NCI-H526 (cell line): Measurements from ENCODE around the gene ZFP36.
"Not testable (repeated sequence)": the region's sequence is repeated elsewhere in the genome, so short reads cannot be mapped to it uniquely, and the experiment has no call there.

Experiments
- DNase-seq, 2 experiments: peaks; one replicate each; lab custom pipeline; 2025; lab: John Stamatoyannopoulos, UW

The ZFP36 gene

GRCh38 chr19:39445196-39446111, 38.8 kb downstream of the ZFP36 start, which contains the start of gene SUPT5H:
TSS of gene SUPT5H (plus strand) at chr19:39445582. CDS start at chr19:39445891, 309 bp downstream.
- peak; percentile 97 to 99 for DNase-seq

GRCh38 chr19:39446365-39447084, 39.9 kb downstream of the ZFP36 start:
- no peak for DNase-seq

GRCh38 chr19:39448271-39448670, 41.6 kb downstream of the ZFP36 start:
- DNase-seq: no peak

GRCh38 chr19:39449116-39449797, 42.6 kb downstream of the ZFP36 start:
- no peak for DNase-seq

GRCh38 chr19:39451257-39451656, 44.6 kb downstream of the ZFP36 start:
- not testable (repeated sequence) for DNase-seq
